Measurements from ENCODE around the gene UBASH3B.

GRCh38 chr11:122743949-122744348, 88.4 kb downstream of the UBASH3B start:
- TF ChIP-seq, protein P1, sequence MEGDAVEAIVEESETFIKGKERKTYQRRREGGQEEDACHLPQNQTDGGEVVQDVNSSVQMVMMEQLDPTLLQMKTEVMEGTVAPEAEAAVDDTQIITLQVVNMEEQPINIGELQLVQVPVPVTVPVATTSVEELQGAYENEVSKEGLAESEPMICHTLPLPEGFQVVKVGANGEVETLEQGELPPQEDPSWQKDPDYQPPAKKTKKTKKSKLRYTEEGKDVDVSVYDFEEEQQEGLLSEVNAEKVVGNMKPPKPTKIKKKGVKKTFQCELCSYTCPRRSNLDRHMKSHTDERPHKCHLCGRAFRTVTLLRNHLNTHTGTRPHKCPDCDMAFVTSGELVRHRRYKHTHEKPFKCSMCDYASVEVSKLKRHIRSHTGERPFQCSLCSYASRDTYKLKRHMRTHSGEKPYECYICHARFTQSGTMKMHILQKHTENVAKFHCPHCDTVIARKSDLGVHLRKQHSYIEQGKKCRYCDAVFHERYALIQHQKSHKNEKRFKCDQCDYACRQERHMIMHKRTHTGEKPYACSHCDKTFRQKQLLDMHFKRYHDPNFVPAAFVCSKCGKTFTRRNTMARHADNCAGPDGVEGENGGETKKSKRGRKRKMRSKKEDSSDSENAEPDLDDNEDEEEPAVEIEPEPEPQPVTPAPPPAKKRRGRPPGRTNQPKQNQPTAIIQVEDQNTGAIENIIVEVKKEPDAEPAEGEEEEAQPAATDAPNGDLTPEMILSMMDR (CRISPR knock-in tag; IDR thresholded peaks at IDR 0.05): no peak
- TF ChIP-seq WIZ (CRISPR knock-in tag; IDR thresholded peaks at IDR 0.05) (no peak), CBFB (CRISPR knock-in tag; IDR thresholded peaks at IDR 0.05) (no peak)

Measured in HepG2 (cell line).